Astrocyte of the spinal cord (primary cell): Measurements from ENCODE around the gene AP1B1.

Source experiments
- DNase-seq: peaks from one replicate; pipeline ENCODE4 v3.0.0; 2011; ENCODE audit warnings: low read depth, low spot score
- H3K4me3 ChIP-seq: 2 replicates; pipeline ENCODE4 v1.5.1; 2011; ENCODE audit warnings: low read depth, mild to moderate bottlenecking, low read length, moderate library complexity
- CTCF ChIP-seq: IDR thresholded peaks from 2 replicates; pipeline ENCODE4 v1.5.1; 2012; ENCODE audit warnings: low read depth, mild to moderate bottlenecking, low read length, inconsistent platforms
- in situ Hi-C: cut with HindIII; loops from 2 replicates; pipeline ENCODE4 v1.10.0; 2017; ENCODE audit warnings: low sequenced_read_pairs

Gene AP1B1

GRCh38 chr22:29290061-29290460, 98.3 kb downstream of the AP1B1 start:
- H3K4me3 ChIP-seq, result no peak overlapping the region
- no peak for DNase-seq
- TF ChIP-seq CTCF, result no peak
- in situ Hi-C loops, result no loop called here

DNA sequence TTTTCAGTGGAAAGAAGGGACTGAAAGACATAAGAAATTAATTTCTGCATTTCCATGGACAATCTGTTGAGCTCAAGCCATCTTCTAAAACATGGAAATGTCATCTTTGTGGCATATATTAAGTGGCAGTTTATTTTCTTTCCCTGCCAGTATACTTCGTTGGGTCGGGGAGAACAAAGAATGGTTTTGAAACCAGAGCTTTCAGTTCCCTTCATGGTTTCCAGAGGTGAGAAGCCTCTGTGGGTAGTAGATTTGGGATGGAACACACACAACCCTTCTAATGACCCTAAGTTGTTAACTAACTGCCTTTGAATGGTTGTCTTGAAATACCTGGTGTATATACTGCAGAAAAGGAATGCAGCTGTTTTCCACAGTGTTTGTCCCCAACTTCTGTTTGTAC, 99.5 kb downstream of the AP1B1 start:
- TF ChIP-seq CTCF, result no peak
- no peak for DNase-seq
- in situ Hi-C loops, result no loop called here
- H3K4me3 ChIP-seq, result no peak overlapping the region

GRCh38 chr22:29284196-29284595, 104.2 kb downstream of the AP1B1 start:
- no peak for DNase-seq
- in situ Hi-C loops, result no loop called here
- no peak for TF ChIP-seq CTCF
- no peak overlapping the region for H3K4me3 ChIP-seq

GRCh38 chr22:29277927-29278326, 110.4 kb downstream of the AP1B1 start:
- DNase-seq, result no peak
- no peak for TF ChIP-seq CTCF
- in situ Hi-C loops, result no loop called here
- no peak overlapping the region for H3K4me3 ChIP-seq
